ENCODE results near the gene GAK.
"Not testable (repeated sequence)": the region's sequence is repeated elsewhere in the genome, so short reads cannot be mapped to it uniquely, and the experiment has no call there.

Gene GAK

GRCh38 chr4:931960-932712, at the start of gene GAK, which contains the start of gene TMEM175:
Gene GAK, minus strand, starts transcription at chr4:932316. Its CDS starts 129 bp downstream, at chr4:932187.
Gene TMEM175, plus strand, starts transcription at chr4:932460. Its CDS starts 15,280 bp downstream, at chr4:947740.
- DNase-seq, result peak; percentile 70

DNA sequence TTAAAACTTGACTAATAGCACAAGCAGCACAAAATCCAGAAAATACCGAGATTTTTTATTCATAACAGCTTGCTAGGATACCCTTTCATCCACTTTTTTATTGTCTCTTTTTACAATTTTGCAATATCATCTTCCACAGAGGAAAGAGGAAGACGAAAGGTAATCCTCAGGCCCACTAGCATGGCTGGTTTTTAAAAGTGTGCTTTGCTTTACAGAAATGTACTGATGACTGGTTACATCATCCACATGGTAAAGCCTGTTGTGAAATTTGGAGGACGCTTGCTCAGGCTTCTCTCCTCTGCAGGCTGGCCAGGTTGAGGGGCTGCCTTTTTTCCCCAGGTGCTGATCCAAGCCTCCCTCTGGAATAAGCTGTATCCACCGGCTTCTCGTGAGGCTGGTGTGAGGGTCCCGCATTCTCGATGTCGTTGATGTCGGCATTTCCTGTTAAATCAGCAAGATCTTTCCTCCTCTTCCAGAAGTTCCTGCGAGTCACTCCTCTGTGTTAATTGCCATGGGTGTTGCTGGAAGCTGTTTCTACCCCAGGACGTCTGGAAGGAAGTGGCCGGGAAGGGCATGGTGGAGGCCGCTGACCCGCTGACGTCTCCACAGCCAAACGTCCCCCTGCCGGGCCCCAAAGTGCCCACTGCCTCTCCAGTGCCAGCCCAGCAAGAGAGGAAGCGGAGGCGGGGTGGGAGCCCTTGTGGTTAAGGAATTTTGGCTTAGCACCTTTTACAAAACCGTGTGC, 47.0 kb upstream of the GAK start:
- no peak for DNase-seq

- DNase-seq, result not testable (repeated sequence)
Observed at GRCh38 chr4:976016-976415, 43.9 kb upstream of the GAK start.

DNA sequence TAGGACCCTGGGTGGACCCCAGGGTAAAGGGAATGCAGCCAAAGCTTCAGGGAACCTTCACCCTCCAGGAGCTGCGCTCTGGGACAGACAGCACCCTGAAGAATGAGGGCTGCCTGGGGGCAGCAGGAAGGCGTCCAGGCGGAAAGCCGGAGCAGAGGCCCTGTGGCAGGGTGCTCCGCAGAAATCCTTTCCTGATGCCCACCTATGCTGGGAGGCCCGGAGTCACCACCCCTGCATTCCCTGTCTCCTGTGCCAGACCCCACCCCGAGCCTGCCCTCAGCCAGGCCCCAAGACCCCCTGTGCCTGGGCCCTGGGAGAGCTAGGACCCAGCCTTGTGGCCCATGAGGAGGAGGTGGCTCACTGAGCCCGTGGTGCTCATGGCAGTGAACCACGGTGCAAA, 42.6 kb upstream of the GAK start:
- DNase-seq, result no peak

- no peak for DNase-seq
Observed at GRCh38 chr4:973431-974397, 41.6 kb upstream of the GAK start, which contains the start of gene DGKQ. Gene DGKQ, minus strand, starts transcription at chr4:973569. Its CDS starts 87 bp downstream, at chr4:973482.

- no peak for DNase-seq
Observed at GRCh38 chr4:972651-973424, 40.7 kb upstream of the GAK start.

GRCh38 chr4:971666-972500, 39.8 kb upstream of the GAK start:
- no peak for DNase-seq

- no peak for DNase-seq
Observed at GRCh38 chr4:970854-971520, 38.9 kb upstream of the GAK start.

GRCh38 chr4:970046-970745, 38.1 kb upstream of the GAK start:
- DNase-seq, result no peak

DNA sequence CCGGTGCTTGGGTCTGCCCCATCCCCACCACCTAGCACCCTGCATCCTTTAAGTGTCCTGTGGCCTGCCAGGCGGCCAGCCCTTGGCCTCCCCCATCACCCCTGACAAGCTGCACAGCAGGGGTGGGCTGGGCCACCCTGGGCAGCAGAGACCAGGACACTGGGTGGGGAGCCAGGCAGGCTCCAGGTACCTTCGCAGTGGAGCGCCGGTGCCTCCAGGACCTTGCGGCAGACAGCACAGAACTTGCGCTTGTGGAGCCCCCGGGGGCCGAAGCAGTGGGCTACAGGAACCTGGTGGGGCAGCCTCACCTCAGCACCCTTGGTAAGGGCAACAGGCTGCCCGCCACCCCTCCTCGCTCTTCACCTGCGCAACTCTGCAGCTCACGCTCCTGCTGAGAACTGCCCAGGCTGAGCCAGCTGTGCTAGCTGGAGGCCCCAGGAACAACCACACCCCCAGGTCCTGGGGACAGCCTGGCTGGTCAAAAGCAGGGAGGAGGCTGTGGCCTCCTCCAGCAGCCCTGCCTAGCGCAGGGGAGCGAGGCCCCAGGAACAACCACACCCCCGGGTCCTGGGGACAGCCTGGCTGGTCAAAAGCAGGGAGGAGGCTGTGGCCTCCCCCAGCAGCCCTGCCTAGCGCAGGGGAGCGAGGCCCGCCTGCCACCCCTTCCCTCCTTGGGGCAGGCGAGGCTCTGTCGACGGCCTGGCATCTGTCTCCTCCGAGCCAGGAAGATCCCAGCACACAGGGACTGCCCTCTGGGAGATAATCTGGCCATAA, 36.7 kb upstream of the GAK start:
- DNase-seq, result no peak

- no peak for DNase-seq
Observed at GRCh38 chr4:968221-968620, 36.1 kb upstream of the GAK start.

DNA sequence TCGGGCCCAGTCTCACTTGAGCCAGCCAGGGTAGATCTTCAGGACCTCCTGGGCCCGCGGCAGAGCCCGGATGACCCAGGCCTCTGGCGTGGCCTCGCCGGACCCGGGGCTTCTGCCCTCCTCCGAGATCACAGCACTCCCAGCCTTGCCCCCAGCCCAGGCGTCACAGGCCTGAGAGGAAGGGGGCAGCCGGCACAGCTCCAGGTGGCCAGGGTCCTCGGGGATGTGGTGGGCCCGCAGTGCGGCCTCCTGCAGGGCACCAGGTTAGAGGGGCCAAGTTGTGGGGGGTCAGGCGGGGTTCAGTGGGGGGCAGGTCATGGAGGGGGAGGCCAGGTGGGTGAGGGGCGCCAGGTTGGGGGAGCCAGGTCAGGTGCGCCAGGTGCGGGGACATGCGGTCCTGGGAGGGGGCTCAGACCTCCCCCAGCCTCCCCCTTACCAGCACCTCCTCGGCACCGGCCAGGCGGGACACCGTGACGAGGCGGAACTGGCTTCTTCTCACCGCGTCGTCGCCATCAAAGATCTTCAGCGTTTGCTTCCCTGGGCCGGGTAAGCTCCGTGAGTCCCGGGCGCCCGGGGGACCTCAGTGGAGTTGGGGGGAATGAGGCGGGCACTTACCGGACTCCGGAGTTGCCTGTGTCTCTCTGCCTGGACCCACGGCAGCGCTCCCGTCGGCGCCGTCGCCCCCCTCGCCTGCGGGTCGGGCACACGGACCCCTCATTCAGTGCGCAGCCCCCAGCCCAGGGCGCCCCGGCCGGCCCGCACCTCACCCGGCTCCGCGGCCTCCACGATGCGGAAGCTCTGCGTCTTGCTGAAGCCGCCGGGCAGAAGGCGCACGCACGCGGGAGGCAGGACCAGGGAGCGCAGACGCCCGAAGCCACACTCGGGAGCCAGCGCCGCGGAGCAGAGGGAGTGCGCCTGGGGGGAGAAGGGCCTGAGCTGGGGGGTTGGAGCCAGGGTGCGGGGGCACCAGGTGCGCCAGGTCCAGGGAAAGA, 35.3 kb upstream of the GAK start:
- DNase-seq, result no peak

- DNase-seq, result no peak
Observed at GRCh38 chr4:966266-967112, 34.4 kb upstream of the GAK start.

DNA sequence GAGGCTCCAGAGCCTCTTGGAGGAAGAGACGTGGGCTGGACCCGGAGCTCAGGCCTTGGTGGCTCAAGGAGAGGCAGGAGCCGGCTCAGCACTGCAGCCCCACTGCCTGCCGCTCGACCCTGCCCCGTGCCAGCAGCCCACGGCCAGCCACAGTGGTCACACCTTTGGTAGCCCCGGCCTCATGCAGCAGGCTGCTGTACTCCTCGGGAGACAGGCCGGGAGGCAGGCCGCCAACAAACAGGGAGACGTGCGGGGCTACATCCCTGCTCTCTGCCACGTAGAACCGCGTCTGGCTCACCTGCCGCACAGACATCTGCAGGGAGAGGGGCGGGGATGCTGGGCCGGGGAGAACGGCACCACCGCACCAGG, 33.6 kb upstream of the GAK start:
- DNase-seq, result no peak

- DNase-seq, result no peak
Observed at GRCh38 chr4:965048-965765, 33.1 kb upstream of the GAK start.

GRCh38 chr4:964346-965025, 32.4 kb upstream of the GAK start:
- no peak for DNase-seq
